GM21723 (cell line): ENCODE data around the gene DNHD1.

Experiments
- ATAC-seq: cut with Tn5 transposase; IDR thresholded peaks from one replicate; pipeline ENCODE4 v1.9.1; 2021; ENCODE audit warnings: mild to moderate bottlenecking, moderate library complexity; ENCODE audit not compliant: unreplicated experiment

DNHD1 gene

DNA sequence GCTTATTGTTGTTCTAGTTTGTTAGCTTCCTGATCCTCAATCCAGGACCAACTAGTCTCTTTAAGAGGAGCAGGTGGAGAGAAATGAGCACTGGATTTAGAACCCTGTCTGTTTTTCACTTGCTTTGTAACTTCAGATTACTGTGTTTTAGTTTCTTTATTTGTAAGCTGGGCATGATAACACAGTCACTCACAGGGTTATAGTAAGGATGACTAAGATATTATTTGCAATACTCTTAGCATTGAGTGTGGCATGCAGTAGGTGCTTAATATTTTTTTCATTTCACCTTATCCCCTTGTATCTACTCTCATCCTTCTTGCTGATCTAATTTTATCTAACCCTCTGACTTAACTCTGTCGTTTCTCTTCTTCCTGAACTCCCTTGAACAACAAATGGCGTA lies 33.8 kb downstream of the DNHD1 start:
- no peak for ATAC-seq

DNA sequence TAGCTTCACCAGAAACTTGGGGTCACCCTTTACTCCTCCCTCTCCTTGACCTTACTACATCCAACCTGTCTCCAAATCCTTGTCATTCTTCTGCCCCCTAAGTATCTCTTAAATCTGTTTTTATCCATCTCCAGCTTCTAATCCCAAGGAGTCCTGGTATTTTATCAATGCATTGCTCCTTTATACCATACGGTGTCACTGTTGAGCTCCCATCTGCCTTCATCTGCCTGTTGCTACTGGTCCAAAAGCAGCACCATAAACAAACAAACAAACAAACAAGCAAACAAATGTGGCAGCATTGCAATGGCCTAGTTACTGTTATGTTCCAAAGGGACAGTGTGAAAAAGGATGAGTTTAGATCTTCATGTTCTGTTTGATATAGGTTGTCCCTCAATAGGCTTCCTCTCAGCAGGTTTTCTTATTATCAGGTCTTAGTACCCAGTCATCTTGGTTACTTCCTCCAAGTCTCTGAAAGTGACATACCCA lies 34.2 kb downstream of the DNHD1 start:
- peak; percentile 55 for ATAC-seq

DNA sequence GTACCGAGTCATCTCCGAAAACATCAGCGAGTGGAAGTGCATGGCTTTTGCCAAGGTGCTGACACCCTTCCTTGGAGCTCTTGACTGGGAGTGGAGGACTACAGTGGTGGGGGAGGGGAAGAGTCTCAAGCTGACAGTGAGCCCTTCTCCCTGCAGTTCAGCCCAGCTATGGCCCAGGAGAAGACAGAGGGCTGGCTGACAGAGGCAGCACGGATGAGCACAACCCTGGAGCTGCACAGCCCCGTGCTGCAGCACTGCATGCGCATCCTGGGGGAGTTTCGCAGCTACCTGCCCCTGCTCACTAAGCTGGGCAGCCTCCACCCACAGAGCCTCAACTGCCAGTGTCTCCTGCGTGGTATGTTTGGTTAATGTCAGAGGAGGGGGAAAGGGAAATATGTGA lies 41.4 kb downstream of the DNHD1 start:
- no peak for ATAC-seq

DNA sequence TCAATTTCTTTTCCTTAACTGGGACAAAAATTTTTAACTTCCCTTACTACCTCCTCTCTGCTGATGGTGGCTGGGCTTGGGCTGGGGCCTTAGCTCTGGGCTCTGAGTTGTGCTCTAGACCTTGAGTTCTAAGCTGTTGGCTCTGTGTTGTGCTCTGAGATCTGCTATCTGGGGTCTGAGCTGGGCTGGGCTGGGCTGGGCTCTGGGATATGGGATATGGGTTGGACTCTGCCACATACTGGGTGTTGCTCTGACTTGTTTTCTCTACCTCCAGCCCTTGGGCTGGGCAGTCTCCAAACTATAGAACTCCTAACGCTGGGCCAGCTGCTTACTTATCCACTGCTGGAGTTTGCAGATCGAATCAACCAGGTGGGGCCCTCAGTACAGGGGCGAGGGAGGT lies 41.9 kb downstream of the DNHD1 start:
- no peak for ATAC-seq

DNA sequence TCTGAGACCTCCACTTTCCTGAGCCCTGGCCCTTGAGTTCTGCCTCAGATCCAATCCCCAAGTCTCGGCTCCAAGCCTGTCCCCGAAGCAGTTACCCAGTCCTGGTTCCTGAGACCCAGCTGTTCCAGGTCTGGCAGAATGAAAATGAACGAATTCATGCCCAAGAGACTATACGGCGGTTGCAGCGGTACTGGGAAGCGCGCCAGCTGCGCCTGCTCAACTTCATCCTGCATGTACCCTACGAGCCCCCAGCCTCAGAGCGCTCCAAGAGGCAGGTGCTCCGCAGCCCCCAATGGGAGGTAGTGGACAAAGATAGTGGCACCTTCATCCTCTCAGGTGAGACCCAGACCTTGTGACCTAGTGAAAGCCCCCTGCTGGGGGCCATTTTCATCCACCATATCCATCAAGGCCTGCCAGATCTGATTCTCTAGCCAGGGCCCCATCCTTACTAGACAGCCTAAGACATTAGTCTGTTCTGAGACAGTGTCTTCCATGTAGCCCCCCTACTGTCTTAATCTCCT lies 42.7 kb downstream of the DNHD1 start:
- ATAC-seq = no peak

DNA sequence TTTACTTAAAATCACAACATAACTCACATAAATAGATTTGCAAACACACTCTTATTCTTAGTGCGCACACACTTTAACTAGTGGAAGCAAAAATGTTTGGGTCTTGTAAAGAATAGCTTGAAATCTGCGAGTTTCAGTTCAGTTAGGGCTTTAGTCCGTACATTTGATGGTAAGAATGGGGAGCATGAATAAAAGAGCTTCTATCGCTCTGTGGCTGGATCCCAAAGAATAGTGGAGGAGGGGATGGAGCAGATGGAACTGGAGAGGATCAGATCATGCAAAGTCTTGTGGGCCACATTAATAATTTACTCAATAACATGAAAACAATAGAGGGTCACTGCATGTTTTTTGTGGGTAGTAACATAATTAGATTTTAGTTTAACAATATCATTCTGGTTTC lies 44.3 kb downstream of the DNHD1 start:
- ATAC-seq = no peak

DNA sequence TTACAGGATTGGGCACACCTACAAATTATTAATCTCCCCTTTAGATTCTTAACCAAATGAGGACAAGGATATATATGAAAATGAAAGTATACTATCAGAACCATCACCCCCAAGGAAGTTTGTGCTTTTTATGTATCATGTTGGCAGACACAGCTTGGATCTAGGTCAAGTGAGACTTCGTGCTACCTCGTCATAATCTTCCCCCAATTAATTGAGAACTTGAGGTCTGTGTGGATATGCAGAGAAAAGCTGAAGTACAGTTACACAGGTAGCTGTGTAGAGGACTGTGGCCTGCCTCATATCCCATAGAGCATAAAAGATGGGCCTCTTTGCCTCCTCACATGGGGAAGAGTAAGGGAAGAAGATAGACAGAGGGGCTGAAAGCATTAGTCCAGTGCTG lies 45.6 kb downstream of the DNHD1 start:
- ATAC-seq = no peak

DNA sequence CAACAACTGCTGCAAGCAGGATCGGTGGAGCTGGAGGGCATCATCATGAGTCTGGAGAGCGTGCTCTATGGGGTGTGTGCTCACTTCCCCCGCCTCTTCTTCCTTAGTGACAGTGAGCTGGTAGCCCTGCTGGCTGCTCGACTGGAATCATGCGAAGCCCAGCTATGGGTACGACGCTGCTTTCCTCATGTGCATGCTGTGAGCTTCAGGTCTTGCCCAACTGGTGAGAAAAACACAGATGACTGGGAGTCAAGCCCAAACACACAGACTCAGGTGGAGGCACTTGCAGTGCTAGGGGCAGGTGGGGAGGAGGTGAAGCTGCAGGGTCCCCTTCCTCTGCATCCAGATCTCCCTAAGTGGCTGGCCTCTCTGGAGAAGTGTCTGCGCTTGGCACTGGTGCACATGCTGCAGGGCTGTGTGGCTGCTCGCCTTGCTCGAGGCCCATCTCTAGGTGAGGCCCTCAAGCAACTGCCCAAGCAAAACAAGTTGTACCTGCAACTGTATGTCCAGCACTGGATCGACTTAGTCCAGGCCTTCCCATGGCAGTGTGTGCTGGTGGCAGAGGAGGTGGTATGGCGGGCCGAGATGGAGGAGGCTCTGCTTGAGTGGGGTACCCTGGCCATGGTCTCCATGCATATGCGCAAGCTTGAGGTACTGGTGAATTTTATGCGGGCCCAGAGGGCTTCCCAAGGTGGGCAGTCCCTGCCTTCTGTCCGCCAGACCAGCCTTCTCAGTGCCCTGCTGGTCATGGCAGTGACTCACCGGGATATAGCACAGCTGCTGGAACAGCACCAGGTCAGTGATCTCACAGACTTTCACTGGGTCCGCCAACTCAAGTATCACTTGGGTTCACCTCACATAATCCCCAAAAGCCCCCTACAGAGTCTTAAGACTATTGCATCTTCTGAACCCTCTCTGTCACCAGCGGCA lies 48.1 kb downstream of the DNHD1 start:
- no peak for ATAC-seq

DNA sequence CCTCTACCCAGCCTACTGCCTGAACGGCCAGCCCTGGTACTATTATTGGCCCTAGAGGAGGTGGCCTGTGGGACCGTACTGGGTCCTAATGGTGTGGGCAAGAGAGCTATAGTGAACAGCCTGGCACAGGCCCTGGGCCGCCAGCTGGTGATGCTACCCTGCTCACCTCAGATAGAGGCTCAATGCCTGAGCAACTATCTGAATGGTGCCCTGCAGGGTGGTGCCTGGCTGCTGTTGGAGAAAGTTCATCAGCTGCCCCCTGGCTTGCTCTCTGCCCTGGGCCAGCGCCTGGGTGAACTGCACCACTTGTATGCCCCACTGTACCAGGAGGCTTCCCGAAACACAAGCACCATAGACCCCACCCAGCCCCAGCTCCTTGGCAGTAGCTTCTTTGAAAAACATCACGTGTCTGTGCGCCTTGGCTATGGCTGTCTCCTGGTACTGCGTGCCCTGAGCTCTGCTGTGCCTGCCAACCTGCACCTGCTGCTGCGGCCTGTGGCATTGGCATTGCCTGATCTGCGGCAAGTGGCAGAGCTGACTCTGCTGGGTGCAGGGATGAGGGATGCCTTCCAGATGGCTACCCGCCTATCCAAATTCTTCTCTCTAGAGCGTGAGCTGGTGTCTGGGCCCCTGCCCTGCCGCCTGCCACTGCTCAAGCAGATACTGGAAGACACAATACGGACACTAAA lies 49.0 kb downstream of the DNHD1 start:
- ATAC-seq = no peak

DNA sequence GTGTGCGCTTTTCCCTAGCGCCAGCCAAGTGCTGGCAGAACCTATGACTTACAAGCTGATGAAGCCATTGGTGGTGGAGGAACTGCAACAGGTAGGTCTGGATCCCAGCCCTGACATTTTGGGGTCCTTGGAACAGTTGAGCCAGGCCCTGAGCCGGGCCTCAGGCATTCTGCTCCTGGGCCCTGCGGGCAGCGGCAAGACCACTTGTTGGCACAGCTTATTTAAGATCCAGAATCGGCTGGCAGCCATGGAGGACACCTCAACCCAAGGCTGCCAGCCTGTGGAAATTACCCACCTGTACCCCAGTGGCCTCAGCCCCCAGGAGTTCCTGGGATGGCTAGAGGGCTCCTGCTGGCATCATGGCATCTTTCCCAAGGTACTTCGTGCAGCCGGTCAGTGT lies 49.7 kb downstream of the DNHD1 start:
- no peak for ATAC-seq

DNA sequence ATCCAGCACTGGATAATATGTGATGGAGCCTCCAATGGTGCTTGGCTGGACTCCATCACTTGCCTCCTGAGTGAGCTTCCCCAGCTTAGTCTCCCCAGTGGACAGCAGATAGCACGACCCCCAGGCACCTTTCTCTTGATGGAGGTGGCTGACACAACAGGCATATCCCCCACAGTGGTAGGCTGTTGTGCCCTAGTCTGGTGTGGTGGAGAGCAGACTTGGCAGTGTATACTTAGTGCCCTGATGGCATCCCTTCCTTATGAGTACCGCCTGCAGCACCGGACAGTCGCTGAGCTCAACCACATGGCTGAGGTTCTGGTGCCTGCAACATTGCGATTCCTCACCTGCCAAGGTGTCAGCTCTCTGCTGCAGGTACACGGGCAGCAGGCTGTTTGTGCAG lies 50.1 kb downstream of the DNHD1 start:
- no peak for ATAC-seq

DNA sequence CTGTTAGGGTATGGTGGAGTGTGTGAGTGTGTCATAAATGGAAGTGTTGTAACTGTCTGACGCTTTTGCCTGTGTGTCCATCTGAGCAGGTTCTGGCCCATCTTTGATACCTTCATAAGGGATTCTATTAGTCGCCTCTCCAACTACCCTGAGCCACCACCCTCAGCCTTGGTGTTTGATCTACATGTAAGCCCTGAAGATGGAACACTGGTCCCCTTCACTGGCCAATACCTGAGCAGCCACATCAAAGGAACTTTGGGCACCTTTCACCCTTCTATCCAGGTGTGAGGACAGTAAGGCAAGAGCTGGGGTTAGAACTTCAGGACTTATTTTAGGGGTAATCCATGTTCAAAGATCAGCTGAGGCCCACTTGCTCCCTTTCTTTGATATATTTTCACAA lies 51.0 kb downstream of the DNHD1 start:
- no peak for ATAC-seq

DNA sequence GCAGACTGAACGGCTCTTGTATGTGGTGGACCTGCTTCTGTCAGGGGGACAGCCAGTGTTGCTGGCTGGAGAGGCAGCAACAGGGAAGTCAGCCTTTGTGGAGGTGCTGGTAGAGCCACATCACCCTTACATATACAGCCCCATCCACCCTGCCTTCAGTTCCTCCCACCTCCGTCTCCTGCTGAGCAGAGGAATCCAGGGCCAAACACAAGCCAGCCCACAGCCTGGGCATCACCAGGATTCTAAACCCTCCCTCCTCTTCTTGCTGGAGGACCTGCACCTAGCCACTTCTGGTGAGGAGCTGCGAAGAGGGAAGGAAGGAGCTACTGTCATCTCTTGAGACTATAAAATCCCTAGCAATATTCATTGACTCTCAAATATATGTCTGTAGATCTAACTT lies 51.6 kb downstream of the DNHD1 start:
- no peak for ATAC-seq

DNA sequence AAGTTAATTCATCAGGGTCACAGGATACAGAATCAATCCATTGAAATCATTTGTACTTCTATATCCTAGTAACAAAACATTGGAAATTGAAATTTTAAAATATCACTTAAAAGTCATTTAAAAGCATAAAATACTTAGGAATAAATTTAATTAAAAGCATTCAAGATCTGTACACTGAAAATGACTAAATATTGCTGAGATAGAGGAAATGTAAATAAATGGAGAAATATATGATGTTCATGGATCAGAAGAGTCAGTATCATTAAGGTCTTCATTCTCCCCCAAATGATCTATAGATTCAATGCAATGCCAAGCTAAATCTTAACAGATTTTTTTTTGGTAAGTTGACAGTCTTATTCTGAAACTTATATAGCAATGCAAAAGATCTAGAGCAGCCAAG lies 56.6 kb downstream of the DNHD1 start:
- no peak for ATAC-seq

DNA sequence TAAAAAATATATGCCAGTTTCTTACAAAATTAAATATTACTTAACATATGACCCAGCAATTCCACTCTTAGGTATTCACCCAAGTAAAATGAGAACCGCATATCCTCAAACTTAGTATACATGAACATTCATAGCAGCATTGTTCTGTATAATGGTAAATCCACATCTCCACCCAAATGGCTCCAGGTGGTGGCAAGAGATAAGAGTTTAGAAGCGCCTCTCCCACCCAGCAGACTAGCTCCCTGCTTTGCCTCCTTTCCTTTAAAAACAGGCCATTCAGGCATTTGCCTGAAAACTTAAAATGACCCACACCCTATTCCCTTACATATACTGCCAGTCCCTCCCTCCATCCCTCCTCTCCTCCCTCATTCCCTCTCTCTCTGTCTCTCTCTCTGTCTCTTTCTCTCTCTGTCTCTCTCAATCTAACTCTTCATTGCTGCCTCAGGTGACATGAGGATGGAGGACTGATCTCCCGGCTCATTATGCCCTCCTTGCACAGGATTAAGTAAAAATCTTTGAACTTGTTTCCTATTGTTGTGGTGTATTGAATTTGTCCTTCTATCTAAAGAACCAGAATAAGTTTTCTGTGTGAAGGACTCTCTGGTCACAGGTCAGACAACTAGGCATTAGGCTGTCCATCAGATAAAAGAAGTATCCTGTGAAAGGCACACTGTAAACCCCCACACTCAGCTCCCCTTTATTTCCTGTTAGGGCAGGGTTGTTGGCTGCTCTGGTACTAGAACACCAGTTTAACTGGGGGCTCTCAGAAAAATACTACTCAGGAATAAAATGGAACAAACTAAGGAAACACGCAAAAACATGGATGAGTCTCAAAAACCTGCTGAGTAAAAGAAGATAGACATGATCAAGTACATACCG lies 58.0 kb downstream of the DNHD1 start:
- ATAC-seq = no peak

DNA sequence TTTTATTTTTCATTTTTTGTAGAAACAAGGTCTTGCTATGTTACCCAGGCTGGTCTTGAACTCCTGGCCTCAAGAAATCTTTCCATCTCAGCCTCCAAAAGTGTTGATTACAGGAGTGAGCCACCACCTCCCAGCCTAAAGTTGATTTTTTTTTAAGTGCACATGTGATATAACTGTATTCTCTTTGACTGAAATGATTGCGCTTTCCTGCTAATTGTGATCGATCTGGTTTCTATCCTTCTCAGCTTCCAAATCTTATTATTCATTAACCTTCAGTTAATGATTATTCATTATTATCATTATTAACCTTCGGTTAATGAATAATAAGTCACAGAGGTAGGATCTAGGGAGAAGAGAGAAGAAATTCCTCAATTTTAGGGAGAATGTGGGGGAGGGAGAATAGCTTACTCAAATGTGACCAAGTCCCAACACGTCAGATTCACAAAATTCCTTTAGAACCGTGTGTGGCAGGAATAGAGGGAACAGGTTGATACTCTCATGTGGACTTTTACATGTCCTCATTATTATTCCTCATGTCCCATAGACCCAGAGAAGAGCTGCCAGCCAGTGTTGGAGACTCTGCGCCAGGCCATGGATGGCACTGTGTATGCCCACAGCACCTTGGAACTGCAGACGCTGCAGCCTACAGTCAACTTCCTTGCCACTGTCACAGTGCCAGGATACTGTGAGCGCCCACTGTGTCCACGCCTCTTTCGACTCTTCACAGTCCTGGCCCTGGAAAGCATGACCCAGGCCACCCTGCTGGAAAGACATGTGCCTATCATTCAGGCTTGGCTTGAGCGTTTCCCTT lies 59.3 kb downstream of the DNHD1 start:
- no peak for ATAC-seq

DNA sequence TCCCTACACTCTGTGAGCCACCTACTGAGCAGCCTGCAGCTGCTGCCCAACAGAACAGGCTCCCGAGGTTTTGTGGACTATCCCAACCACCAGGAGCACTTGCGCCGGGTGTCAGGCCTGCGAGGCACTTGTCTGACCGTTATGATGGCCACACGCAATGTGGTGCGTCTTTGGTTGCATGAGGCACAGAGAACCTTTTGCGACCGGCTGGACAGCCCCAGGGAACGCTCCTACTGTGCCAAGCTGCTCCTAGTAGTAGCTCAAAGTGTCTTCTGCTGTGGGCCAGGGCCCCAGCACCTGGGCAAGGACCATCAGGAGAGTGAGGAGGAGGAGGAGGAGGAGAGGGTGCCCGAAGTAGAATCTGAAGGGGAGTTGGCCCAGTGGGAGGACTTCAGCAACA lies 60.0 kb downstream of the DNHD1 start:
- ATAC-seq = no peak

DNA sequence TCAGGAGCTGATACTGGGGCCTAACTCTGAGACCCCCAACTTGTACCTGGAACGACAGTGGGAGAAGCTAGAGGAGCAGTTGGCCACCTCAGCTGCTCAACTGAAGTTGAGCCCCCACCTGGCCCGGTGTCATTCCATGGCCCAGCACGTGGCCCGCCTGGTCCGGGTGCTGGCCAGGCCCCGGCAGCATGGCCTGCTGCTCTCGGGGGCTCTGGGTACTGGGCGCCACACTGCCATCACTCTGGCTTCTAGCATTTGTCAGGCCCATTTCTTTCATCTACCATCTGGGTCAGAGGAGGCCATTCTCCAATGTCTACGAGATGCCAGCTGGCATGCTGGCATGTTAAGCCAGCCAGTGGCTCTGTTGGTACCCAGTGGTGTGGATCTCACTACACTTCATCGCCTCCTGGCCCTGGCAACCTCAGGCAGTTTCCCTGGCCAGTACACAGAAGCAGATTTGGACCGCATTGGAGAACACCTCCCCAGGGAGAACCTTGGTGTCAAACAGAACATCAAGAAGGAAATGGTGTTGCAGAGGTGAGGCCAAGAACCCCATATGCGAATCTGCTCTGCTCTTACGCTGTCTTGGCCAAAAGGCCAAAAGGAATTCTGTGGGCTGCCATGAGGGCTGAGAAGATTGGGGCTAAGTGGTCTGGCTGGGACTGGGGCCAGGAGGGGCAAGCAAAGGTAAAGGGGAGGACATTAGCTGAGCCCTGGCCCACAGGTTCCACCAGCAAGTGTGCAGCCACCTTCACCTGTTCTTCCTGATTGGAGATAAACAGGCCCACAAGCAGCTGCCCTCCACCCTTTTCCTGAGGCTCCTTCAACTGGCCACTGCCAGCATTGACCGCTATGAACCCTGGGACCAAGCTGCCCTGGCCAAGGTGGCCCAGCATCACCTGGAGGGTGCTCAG lies 60.9 kb downstream of the DNHD1 start:
- no peak for ATAC-seq

DNA sequence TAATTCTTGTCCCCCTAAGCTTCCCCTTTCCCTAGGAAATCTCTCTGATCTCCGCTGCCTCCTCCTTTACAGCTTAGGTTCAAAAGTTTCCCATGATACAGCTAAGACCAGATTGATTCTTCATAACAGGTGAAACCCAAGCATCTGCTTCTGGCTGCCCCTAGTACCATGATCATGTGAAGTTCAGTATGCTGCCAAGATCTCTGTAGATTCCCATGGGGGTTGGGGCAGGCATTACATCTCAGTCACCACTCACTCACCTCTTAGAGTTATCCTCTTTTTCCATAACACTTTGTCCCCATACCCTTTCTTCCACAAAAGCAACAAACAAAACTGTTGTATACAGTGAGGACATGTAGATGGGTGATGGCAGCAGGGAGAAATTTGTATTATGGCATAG lies 62.3 kb downstream of the DNHD1 start:
- no peak for ATAC-seq
